GM12874 (cell line): ENCODE data around the gene DHX35.
A peak's percentile ranks its signal among the peaks of the same experiment; 100 is the strongest.

ENCODE experiments used
- CTCF ChIP-seq: IDR thresholded peaks from 2 replicates; pipeline ENCODE4 v1.5.1; 2011; ENCODE audit warnings: low read depth, mild to moderate bottlenecking, control low read depth, low read length, moderate library complexity; ENCODE audit not compliant: insufficient read depth

DHX35 gene

GRCh38 chr20:39042279-39043150 lies 80.4 kb downstream of the DHX35 start:
- TF ChIP-seq CTCF, result no peak

DNA sequence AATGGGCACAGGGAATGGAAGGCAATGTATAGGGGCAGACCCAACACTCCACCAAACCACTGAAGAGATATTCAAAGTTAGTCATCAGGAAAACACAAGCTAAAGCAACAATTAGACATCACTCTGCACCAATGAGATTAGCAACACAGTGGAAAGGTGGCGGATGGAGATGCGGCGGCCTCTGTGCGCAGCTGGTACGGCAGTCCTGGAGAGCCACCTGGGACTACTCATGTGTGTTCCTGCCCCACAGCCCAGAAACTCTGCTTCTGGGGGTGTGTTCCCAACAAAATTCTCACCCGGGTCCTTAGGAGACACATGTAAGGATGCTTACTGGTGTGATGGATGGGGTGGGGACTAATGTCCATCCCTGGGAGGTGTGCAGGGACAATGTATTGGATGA lies 82.4 kb downstream of the DHX35 start:
- TF ChIP-seq CTCF, result no peak

GRCh38 chr20:39045676-39046075 lies 83.5 kb downstream of the DHX35 start:
- TF ChIP-seq CTCF, result no peak

DNA sequence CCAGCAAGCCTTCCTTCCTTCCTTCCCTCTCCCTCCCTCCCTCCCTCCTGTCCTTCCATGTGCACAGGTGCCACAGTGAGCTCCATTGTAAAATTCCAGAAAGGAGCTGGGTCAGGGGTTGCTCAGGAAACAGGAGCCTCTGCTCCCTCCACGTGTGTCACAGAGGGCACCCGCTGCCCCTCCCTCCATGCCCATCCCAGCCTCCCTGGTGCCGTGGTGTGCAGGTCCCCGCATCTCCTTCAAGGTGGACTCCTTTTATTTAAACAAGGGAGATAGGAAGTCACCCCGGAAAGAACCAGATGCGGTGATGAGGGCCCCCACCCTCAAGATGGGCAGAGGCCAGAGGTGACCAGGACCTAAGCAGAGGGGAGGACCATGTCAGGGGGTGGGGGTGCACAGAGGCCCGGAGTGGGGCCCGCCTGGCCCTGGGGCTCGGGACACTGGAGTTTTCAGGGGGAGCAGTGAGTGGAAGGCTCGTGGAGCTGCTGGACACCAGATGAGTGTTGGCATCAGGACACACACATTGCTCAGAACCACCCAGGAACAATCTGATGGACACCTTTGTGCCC lies 85.4 kb downstream of the DHX35 start:
- no peak for TF ChIP-seq CTCF

GRCh38 chr20:39048000-39048696 lies 86.0 kb downstream of the DHX35 start:
- TF ChIP-seq CTCF, result peak; percentile 99

DNA sequence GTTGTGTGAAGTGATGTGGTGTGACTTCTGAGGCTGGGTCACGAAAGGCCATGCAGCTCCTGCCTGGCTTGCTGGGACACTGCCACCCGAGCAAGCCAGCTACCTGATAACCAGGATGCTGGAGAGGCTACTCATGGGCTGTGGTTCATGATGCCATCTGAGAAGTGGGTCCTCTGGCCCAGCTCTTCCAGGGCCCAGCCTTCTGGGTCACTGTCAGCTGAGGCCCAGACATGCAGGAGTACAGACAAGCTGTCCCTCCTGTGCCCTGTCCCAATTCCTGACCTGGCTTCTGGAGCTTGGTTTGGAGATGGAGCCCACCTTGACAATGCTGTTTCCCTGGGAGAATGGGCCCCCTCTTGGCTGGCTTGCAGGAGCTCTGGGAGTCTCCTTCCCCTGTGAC lies 87.0 kb downstream of the DHX35 start:
- TF ChIP-seq CTCF, result no peak
